GM23338 (cell line): ENCODE data around the gene NRSN2. TPM values are rescaled to one million over a fixed set of nuclear protein-coding genes. Genes with fewer than 3 reads are reported as not detected.

Source experiments
- ATAC-seq: fragments of 200-7000 bp; cut with Tn5 transposase; 3 replicates; pipeline ENCODE4 v1.9.1; 2020
- DNase-seq: peaks from one replicate; pipeline ENCODE4 v3.0.0-alpha.2; 2015; ENCODE audit warnings: low spot score
- H2AFZ ChIP-seq: fragments of 200-600 bp; sonication (generic); 2 replicates; pipeline ENCODE4 v1.8.0; 2016; ENCODE audit warnings: antibody characterized with exemption, mild to moderate bottlenecking, moderate library complexity
- H3F3A ChIP-seq: fragments of 200-600 bp; sonication (generic); replicated peaks from 2 replicates; pipeline ENCODE4 v1.8.0; 2017; ENCODE audit warnings: antibody characterized with exemption, mixed run types, low read depth
- H3K27ac ChIP-seq: fragments of 200-600 bp; sonication (generic); 2 replicates; pipeline ENCODE4 v1.6.1; 2016; ENCODE audit warnings: low read depth
- H3K27me3 ChIP-seq: fragments of 200-600 bp; sonication (generic); 2 replicates; pipeline ENCODE4 v1.8.0; 2016; ENCODE audit warnings: mild to moderate bottlenecking, mixed run types, moderate library complexity; ENCODE audit not compliant: insufficient read depth
- H3K36me3 ChIP-seq: fragments of 200-600 bp; sonication (generic); 2 replicates; pipeline ENCODE4 v1.8.0; 2016; ENCODE audit warnings: mild to moderate bottlenecking; ENCODE audit not compliant: insufficient read depth
- H3K4me1 ChIP-seq: fragments of 200-600 bp; sonication (generic); 2 replicates; pipeline ENCODE4 v1.8.0; 2016; ENCODE audit warnings: mild to moderate bottlenecking, moderate library complexity; ENCODE audit not compliant: insufficient read depth
- H3K4me2 ChIP-seq: fragments of 200-600 bp; sonication (generic); 2 replicates; pipeline ENCODE4 v1.7.1; 2017; ENCODE audit warnings: mixed run types
- H3K4me3 ChIP-seq: fragments of 200-600 bp; sonication (generic); 2 replicates; pipeline ENCODE4 v1.6.1; 2016; ENCODE audit warnings: mixed run types
- H3K79me2 ChIP-seq: fragments of 200-600 bp; sonication (generic); replicated peaks from 2 replicates; pipeline ENCODE4 v1.8.0; 2017; ENCODE audit warnings: mild to moderate bottlenecking; ENCODE audit not compliant: insufficient read depth
- H3K9me2 ChIP-seq: fragments of 200-600 bp; sonication (generic); 2 replicates; pipeline ENCODE4 v1.8.0; 2017; ENCODE audit not compliant: insufficient read depth
- H4K20me1 ChIP-seq: fragments of 200-600 bp; sonication (generic); replicated peaks from 2 replicates; pipeline ENCODE4 v1.8.0; 2017; ENCODE audit warnings: mild to moderate bottlenecking; ENCODE audit not compliant: insufficient read depth
- H3K27ac Mint-ChIP-seq: 2 replicates; pipeline ENCODE4 v1.8.0; 2020; ENCODE audit warnings: inconsistent platforms, mild to moderate bottlenecking, moderate library complexity, mixed read lengths
- H3K27me3 Mint-ChIP-seq: 3 replicates; pipeline ENCODE4 v1.8.0; 2022; ENCODE audit warnings: low read depth, mild to moderate bottlenecking, moderate library complexity, mixed read lengths, inconsistent platforms; ENCODE audit not compliant: insufficient read depth, poor library complexity
- H3K36me3 Mint-ChIP-seq: 3 replicates; pipeline ENCODE4 v1.8.0; 2021; ENCODE audit warnings: low read depth, mild to moderate bottlenecking, inconsistent platforms, moderate library complexity, mixed read lengths
- H3K4me1 Mint-ChIP-seq: 3 replicates; pipeline ENCODE4 v1.8.0; 2020; ENCODE audit warnings: mild to moderate bottlenecking, inconsistent platforms, mixed read lengths
- H3K4me3 Mint-ChIP-seq: 3 replicates; pipeline ENCODE4 v1.8.0; 2021; ENCODE audit warnings: moderate library complexity, mild to moderate bottlenecking, inconsistent platforms, mixed read lengths
- H3K9me3 Mint-ChIP-seq: 3 replicates; pipeline ENCODE4 v1.8.0; 2020; ENCODE audit warnings: moderate library complexity, mild to moderate bottlenecking, inconsistent platforms, mixed read lengths
- CREB1 ChIP-seq: fragments of 250-450 bp; sonication (Bioruptor Pico); IDR thresholded peaks from 2 replicates; pipeline ENCODE4 v1.5.0; 2020; ENCODE audit warnings: low read depth, mild to moderate bottlenecking, moderate library complexity
- CTCF ChIP-seq, 2 experiments: fragments of 200-600 bp in 1 of 2; sonication (generic) in 1 of 2; conservative IDR thresholded peaks; 2 replicates each; pipeline versions ENCODE4 v1.5.1 to v1.6.1; 2016 to 2017; ENCODE audit warnings: antibody characterized with exemption in 2 of 2, low read depth in 2 of 2, mild to moderate bottlenecking in 2 of 2, moderate library complexity in 1 of 2
- ETS1 ChIP-seq: IDR thresholded peaks from 2 replicates; pipeline ENCODE4 v1.6.1; 2016; ENCODE audit warnings: antibody characterized with exemption
- EZH2 ChIP-seq: fragments of 200-600 bp; sonication (generic); IDR thresholded peaks from one replicate; pipeline ENCODE4 v1.8.0; 2017; ENCODE audit warnings: antibody characterized with exemption, mild to moderate bottlenecking, low read depth; ENCODE audit not compliant: unreplicated experiment
- EZH2phosphoT487 ChIP-seq: fragments of 200-600 bp; sonication (generic); IDR thresholded peaks from one replicate; pipeline ENCODE4 v1.8.1; 2018; ENCODE audit warnings: antibody characterized with exemption; ENCODE audit not compliant: unreplicated experiment
- JUNB ChIP-seq: IDR thresholded peaks from one replicate; pipeline ENCODE4 v1.6.1; 2016; ENCODE audit warnings: antibody characterized with exemption; ENCODE audit not compliant: unreplicated experiment
- NANOG ChIP-seq: IDR thresholded peaks from 2 replicates; pipeline ENCODE4 v1.6.1; 2016; ENCODE audit warnings: antibody characterized with exemption, borderline replicate concordance
- POLR2AphosphoS5 ChIP-seq: IDR thresholded peaks from 2 replicates; pipeline ENCODE4 v1.6.1; 2016; ENCODE audit warnings: antibody characterized with exemption, low read depth
- REST ChIP-seq: IDR thresholded peaks from one replicate; pipeline ENCODE4 v1.6.1; 2018; ENCODE audit warnings: antibody characterized with exemption; ENCODE audit not compliant: unreplicated experiment
- STAT1 ChIP-seq: IDR thresholded peaks from one replicate; pipeline ENCODE4 v1.6.1; 2016; ENCODE audit warnings: antibody characterized with exemption; ENCODE audit not compliant: unreplicated experiment
- ZNF114 ChIP-seq: fragments of 250-450 bp; sonication (Bioruptor Pico); IDR thresholded peaks from 2 replicates; pipeline ENCODE4 v1.5.0; 2020; ENCODE audit warnings: mild to moderate bottlenecking, moderate library complexity
- ZNF331 ChIP-seq: fragments of 250-450 bp; sonication (Bioruptor Pico); IDR thresholded peaks from 2 replicates; pipeline ENCODE4 v1.5.0; 2020; ENCODE audit warnings: low read depth, mild to moderate bottlenecking, moderate library complexity
- ZNF462 ChIP-seq: fragments of 250-450 bp; sonication (Bioruptor Pico); IDR thresholded peaks from 2 replicates; pipeline ENCODE4 v1.5.0; 2020; ENCODE audit warnings: mild to moderate bottlenecking, moderate library complexity
- polyA plus RNA-seq: library from polyadenylated mRNA; unstranded; fragments of >200 nt; fragmentation: Nextera tagmentation; extraction: Ambion mirVana; gene quantifications from 2 replicates; pipeline ENCODE4 v1.2.1, GENCODE V29; 2016
- total RNA-seq: library from RNA; depleted of rRNA; stranded (reverse); fragments of >200 nt; shearing (Covaris generic); gene quantifications from 2 replicates; pipeline ENCODE4 v1.2.3, GENCODE V29; 2014

The NRSN2 gene
- total and polyA plus RNA-seq, 2 experiments from 2014 or later: 14.4 to 17.9 TPM

- H3K36me3 Mint-ChIP-seq: peaks cover 18% of the 10 kb centered on the region; the same call in 2 of the 3 replicates
- H3F3A ChIP-seq: peaks cover 20% of the 10 kb centered on the region
- H3K79me2 ChIP-seq: peaks cover 5% of the 10 kb centered on the region
- H3K4me3 Mint-ChIP-seq: no peak overlapping the region
- ATAC-seq: no peak
- H3K4me2 ChIP-seq: no peak overlapping the region
- no peaks in the 10 kb centered on the region for H3K27me3 ChIP-seq
- H4K20me1 ChIP-seq: no peaks in the 10 kb centered on the region
- no peak overlapping the region for H2AFZ ChIP-seq
- 0 out of 2 replicates have a peak, but pooled peaks cover 3% of the 10 kb centered on the region for H3K9me2 ChIP-seq
- H3K36me3 ChIP-seq: no peaks in the 10 kb centered on the region
- peaks cover 15% of the 10 kb centered on the region for H3K27me3 Mint-ChIP-seq
- no peak for DNase-seq
- no peak overlapping the region for H3K27ac ChIP-seq
- TF ChIP-seq ZNF114: no peak
- TF ChIP-seq POLR2AphosphoS5: no peak
- TF ChIP-seq ETS1: no peak
- TF ChIP-seq STAT1: no peak
- TF ChIP-seq NANOG: no peak
- TF ChIP-seq JUNB: no peak
- no peak for TF ChIP-seq CREB1 (CRISPR knock-in tag)
- TF ChIP-seq CTCF (conservative IDR thresholded peaks at IDR 0.05; ENCODE audit: low read depth in 2 of 2): no peak
- no peak for TF ChIP-seq ZNF331 (CRISPR knock-in tag)
- no peak for TF ChIP-seq EZH2phosphoT487
- no peak for TF ChIP-seq REST
- no peak for TF ChIP-seq EZH2
- TF ChIP-seq ZNF462 (CRISPR knock-in tag): no peak
- no peaks in the 10 kb centered on the region; the same call in 2 of the 3 replicates for H3K9me3 Mint-ChIP-seq
- peaks cover 35% of the 10 kb centered on the region for H3K4me1 ChIP-seq
- H3K27ac Mint-ChIP-seq: no peak overlapping the region
- H3K4me3 ChIP-seq: no peak overlapping the region
- peaks cover 46% of the 10 kb centered on the region for H3K4me1 Mint-ChIP-seq
These were observed 41.2 kb upstream of the NRSN2 start for GRCh38 chr20:305745-306144.
